Endodermal cell (in vitro differentiated cells): ENCODE results near the gene SLC2A1. TPM values are rescaled to one million over a fixed set of nuclear protein-coding genes. Genes with fewer than 3 reads are reported as not detected.
A peak's percentile ranks its signal among the peaks of the same experiment; 100 is the strongest.

Source experiments
- DNase-seq: peaks from one replicate; pipeline ENCODE4 v3.0.0-alpha.2; 2017
- H3K27ac ChIP-seq: 2 replicates; pipeline ENCODE4 v1.5.1; 2013; ENCODE audit warnings: mild to moderate bottlenecking, low read depth, low read length, moderate library complexity
- H3K27me3 ChIP-seq: 2 replicates; pipeline ENCODE4 v1.6.1; 2013; ENCODE audit warnings: mild to moderate bottlenecking, low read length, moderate library complexity; ENCODE audit not compliant: insufficient read depth, control insufficient read depth, poor library complexity, severe bottlenecking
- H3K36me3 ChIP-seq: 2 replicates; pipeline ENCODE4 v1.7.0; 2013; ENCODE audit warnings: mild to moderate bottlenecking, low read length, moderate library complexity; ENCODE audit not compliant: control insufficient read depth, insufficient read depth
- H3K4me1 ChIP-seq: one replicate; pipeline ENCODE4 v1.7.0; 2013; ENCODE audit warnings: low read length; ENCODE audit not compliant: control insufficient read depth, insufficient read depth
- H3K4me3 ChIP-seq: 2 replicates; pipeline ENCODE4 v1.5.1; 2013; ENCODE audit warnings: mild to moderate bottlenecking, low read length, moderate library complexity
- H3K9ac ChIP-seq: 2 replicates; pipeline ENCODE4 v1.6.1; 2013; ENCODE audit warnings: mild to moderate bottlenecking, low read length, moderate library complexity; ENCODE audit not compliant: poor library complexity, severe bottlenecking; ENCODE audit errors: extremely low read depth
- H3K9me3 ChIP-seq: 2 replicates; pipeline ENCODE4 v1.6.1; 2013; ENCODE audit warnings: mild to moderate bottlenecking, low read length, moderate library complexity; ENCODE audit not compliant: control insufficient read depth
- H3K27ac Mint-ChIP-seq: 2 replicates; pipeline ENCODE4 v1.8.0; 2020; ENCODE audit warnings: mixed read lengths
- H3K27me3 Mint-ChIP-seq: 2 replicates; pipeline ENCODE4 v1.8.0; 2021; ENCODE audit warnings: mild to moderate bottlenecking, mixed read lengths; ENCODE audit not compliant: insufficient read depth
- H3K36me3 Mint-ChIP-seq: 2 replicates; pipeline ENCODE4 v1.8.0; 2020; ENCODE audit warnings: low read depth, mixed read lengths
- H3K4me1 Mint-ChIP-seq: 2 replicates; pipeline ENCODE4 v1.8.0; 2020; ENCODE audit warnings: mixed read lengths
- H3K4me3 Mint-ChIP-seq: 2 replicates; pipeline ENCODE4 v1.8.0; 2020; ENCODE audit warnings: mild to moderate bottlenecking, moderate library complexity, mixed read lengths
- H3K9me3 Mint-ChIP-seq: 2 replicates; pipeline ENCODE4 v1.8.0; 2020; ENCODE audit warnings: mild to moderate bottlenecking, mixed read lengths
- CTCF ChIP-seq: fragments of 200-600 bp; sonication (generic); conservative IDR thresholded peaks from 2 replicates; pipeline ENCODE4 v1.5.0; 2021; ENCODE audit warnings: antibody characterized with exemption, mild to moderate bottlenecking
- WGBS, 2 experiments: methylation state at CpG; one replicate each; pipeline versions ENCODE4 v1.1.5 to v1.1.7; 2013; ENCODE audit warnings: missing lambda C conversion rate in 2 of 2, mixed read lengths in 1 of 2; ENCODE audit not compliant: insufficient coverage in 1 of 2, insufficient read length in 1 of 2; 5-methylcytosine and 5-hydroxymethylcytosine counted together
- total RNA-seq, 2 donors: library from RNA; stranded (reverse); fragmentation: NEBNext Ultra II Directional in 1 of 2; extraction: Animal tissue kit (Norgen Biotek cat#: 25700) in 1 of 2; gene quantifications; 2 replicates in 1 of 2; 3 replicates in 1 of 2; pipeline ENCODE4 v1.2.1, GENCODE V29; 2021

SLC2A1 gene
- total RNA-seq, 2 donors from 2014 or later: 42.5 to 69.7 TPM

- no peak overlapping the region for H3K27ac ChIP-seq
- H3K27me3 ChIP-seq: no peaks in the 10 kb centered on the region
- H3K36me3 ChIP-seq: no peaks in the 10 kb centered on the region
- no peak for TF ChIP-seq CTCF
- H3K4me1 ChIP-seq: peaks cover 4% of the 10 kb centered on the region
- H3K9ac ChIP-seq: no peak overlapping the region
- DNase-seq: no peak
- Mint-ChIP-seq H3K4me1 (peaks cover 25% of the 10 kb centered on the region), H3K27me3 (no peaks in the 10 kb centered on the region), H3K27ac (peak overlapping the region; percentile 64), H3K36me3 (peaks cover 9% of the 10 kb centered on the region), H3K9me3 (no peaks in the 10 kb centered on the region), H3K4me3 (no peak overlapping the region)
- no peak overlapping the region for H3K4me3 ChIP-seq
- H3K9me3 ChIP-seq: no peaks in the 10 kb centered on the region
- 79 to 80% methylated on average over 8 to 13 of the region's 13 CpGs for WGBS, 2 experiments
These were observed 10.5 kb downstream of the SLC2A1 start for GRCh38 chr1:42947965-42948732.

GRCh38 chr1:42947117-42947516, 11.6 kb downstream of the SLC2A1 start:
- Histone ChIP-seq H3K27ac (no peak overlapping the region), H3K9me3 (no peaks in the 10 kb centered on the region), H3K36me3 (peaks cover 6% of the 10 kb centered on the region), H3K27me3 (no peaks in the 10 kb centered on the region), H3K4me1 (peaks cover 4% of the 10 kb centered on the region), H3K9ac (no peak overlapping the region), H3K4me3 (no peak overlapping the region)
- no peak overlapping the region for H3K27ac Mint-ChIP-seq
- H3K4me3 Mint-ChIP-seq: no peak overlapping the region
- WGBS, 2 experiments: 91% methylated on average over 4 of the region's 4 CpGs; no CpG with 5 or more reads in 1 of the 2 experiments
- no peaks in the 10 kb centered on the region for H3K9me3 Mint-ChIP-seq
- peaks cover 19% of the 10 kb centered on the region for H3K36me3 Mint-ChIP-seq
- DNase-seq: no peak
- no peaks in the 10 kb centered on the region for H3K27me3 Mint-ChIP-seq
- no peak for TF ChIP-seq CTCF
- H3K4me1 Mint-ChIP-seq: peaks cover 29% of the 10 kb centered on the region

GRCh38 chr1:42946120-42946898, 12.4 kb downstream of the SLC2A1 start:
- H3K4me1 Mint-ChIP-seq: peaks cover 32% of the 10 kb centered on the region
- Histone ChIP-seq H3K9ac (no peak overlapping the region), H3K27me3 (no peaks in the 10 kb centered on the region), H3K27ac (peak overlapping the region; percentile 16), H3K36me3 (peaks cover 14% of the 10 kb centered on the region), H3K9me3 (no peaks in the 10 kb centered on the region), H3K4me1 (peaks cover 4% of the 10 kb centered on the region), H3K4me3 (no peak overlapping the region)
- TF ChIP-seq CTCF: no peak
- no peak overlapping the region for H3K27ac Mint-ChIP-seq
- no peaks in the 10 kb centered on the region for H3K27me3 Mint-ChIP-seq
- peaks cover 24% of the 10 kb centered on the region for H3K36me3 Mint-ChIP-seq
- DNase-seq: no peak
- no peak overlapping the region for H3K4me3 Mint-ChIP-seq
- no peaks in the 10 kb centered on the region for H3K9me3 Mint-ChIP-seq
- 75 to 86% methylated on average over 7 to 10 of the region's 10 CpGs for WGBS, 2 experiments
